Gastrocnemius medialis (tissue), 4 donors: Measurements from ENCODE around the gene FOXP2.

ENCODE experiments used
- CTCF ChIP-seq, 5 experiments: fragments of 450-650 bp in 3 of 5; fragments of 200-600 bp in 2 of 5; sonication (generic) in 2 of 5; IDR thresholded peaks in 4 of 5; conservative IDR thresholded peaks in 1 of 5; 1 replicate in 4 of 5; 2 replicates in 1 of 5; pipeline ENCODE4 v1.5.1; 2016 to 2019; ENCODE audit warnings: antibody characterized with exemption in 5 of 5, mild to moderate bottlenecking in 3 of 5, moderate library complexity in 3 of 5
- POLR2A ChIP-seq, 2 donors: fragments of 450-650 bp; IDR thresholded peaks; one replicate each; pipeline ENCODE4 v1.6.1; 2017; ENCODE audit warnings: antibody characterized with exemption in 2 of 2, mild to moderate bottlenecking in 2 of 2, moderate library complexity in 2 of 2

GRCh38 chr7:114444196-114444595 lies 29.6 kb downstream of the FOXP2 start:
- TF ChIP-seq CTCF (IDR thresholded peaks at IDR 0.05 in 4 of 5, conservative IDR thresholded peaks at IDR 0.05 in 1 of 5), result no peak
- no peak for TF ChIP-seq POLR2A (IDR thresholded peaks at IDR 0.05)
